ENCODE results near the gene DLG2.

DLG2 gene

DNA sequence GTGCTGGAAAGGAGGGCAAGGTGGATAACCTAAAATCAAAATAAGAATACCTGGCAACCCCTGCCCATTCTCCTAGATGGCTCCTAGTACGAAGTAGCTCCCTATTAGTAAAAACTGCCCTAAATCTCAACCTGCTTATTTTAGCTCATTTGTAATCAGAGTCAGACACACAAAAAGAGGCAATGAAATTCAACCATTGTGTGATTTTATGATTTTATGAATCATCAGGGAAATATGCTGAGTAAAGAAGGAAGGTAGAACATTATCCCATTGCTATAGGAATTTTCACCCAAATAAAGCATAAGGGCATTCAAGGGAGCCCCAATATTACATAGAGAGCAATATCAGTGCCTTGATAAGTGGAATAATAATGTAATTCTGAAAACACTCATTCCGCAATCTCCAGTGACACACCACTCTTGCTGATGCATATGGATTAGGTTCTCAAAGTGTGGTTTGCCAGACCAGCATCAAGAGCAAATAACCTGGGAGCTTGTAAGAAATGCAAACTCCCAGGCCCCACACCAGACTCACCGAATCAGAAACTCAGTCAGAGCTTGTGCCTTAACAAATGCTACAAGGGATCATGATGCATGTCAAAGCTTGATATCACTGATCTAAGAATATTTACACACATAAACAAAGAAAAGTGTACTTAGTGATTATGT lies 789.6 kb downstream of the DLG2 start:
- no peaks in the 10 kb centered on the region for H3K36me3 ChIP-seq (replicated peaks; ENCODE audit: insufficient read depth, low read length)
- H3K9me2 ChIP-seq (replicated peaks; ENCODE audit: insufficient read depth, low read length), result no peaks in the 10 kb centered on the region
- no peak overlapping the region for H3K9ac ChIP-seq (ENCODE audit: low read length)
- H3K27ac ChIP-seq (ENCODE audit: low read length), result no peak overlapping the region
- no peaks in the 10 kb centered on the region for H3F3A ChIP-seq (ENCODE audit: insufficient read depth, low read length)
- no peak for DNase-seq
- H3K4me1 ChIP-seq (ENCODE audit: low read length), result no peaks in the 10 kb centered on the region
- no peak for TF ChIP-seq EZH2 (optimal IDR thresholded peaks at IDR 0.05; ENCODE audit: low read depth, low read length)
- TF ChIP-seq, protein P1, sequence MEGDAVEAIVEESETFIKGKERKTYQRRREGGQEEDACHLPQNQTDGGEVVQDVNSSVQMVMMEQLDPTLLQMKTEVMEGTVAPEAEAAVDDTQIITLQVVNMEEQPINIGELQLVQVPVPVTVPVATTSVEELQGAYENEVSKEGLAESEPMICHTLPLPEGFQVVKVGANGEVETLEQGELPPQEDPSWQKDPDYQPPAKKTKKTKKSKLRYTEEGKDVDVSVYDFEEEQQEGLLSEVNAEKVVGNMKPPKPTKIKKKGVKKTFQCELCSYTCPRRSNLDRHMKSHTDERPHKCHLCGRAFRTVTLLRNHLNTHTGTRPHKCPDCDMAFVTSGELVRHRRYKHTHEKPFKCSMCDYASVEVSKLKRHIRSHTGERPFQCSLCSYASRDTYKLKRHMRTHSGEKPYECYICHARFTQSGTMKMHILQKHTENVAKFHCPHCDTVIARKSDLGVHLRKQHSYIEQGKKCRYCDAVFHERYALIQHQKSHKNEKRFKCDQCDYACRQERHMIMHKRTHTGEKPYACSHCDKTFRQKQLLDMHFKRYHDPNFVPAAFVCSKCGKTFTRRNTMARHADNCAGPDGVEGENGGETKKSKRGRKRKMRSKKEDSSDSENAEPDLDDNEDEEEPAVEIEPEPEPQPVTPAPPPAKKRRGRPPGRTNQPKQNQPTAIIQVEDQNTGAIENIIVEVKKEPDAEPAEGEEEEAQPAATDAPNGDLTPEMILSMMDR (IDR thresholded peaks at IDR 0.05; ENCODE audit: low read length), result no peak
- TF ChIP-seq EZH2phosphoT487 (IDR thresholded peaks at IDR 0.05; ENCODE audit: low read length), result no peak
- H4K20me1 ChIP-seq (ENCODE audit: insufficient read depth, low read length), result no peaks in the 10 kb centered on the region
- no peak overlapping the region for H3K4me3 ChIP-seq (ENCODE audit: low read length)
- no peak overlapping the region for H3K4me2 ChIP-seq (ENCODE audit: low read depth, low read length)
- H2AFZ ChIP-seq (ENCODE audit: low read length), result no peak overlapping the region
- no peaks in the 10 kb centered on the region for H3K9me3 ChIP-seq (replicated peaks; ENCODE audit: insufficient read depth, low read length)
- H3K27me3 ChIP-seq (replicated peaks; ENCODE audit: insufficient read depth, low read length), result no peaks in the 10 kb centered on the region
- H3K79me2 ChIP-seq (ENCODE audit: low read length), result no peaks in the 10 kb centered on the region

DNA sequence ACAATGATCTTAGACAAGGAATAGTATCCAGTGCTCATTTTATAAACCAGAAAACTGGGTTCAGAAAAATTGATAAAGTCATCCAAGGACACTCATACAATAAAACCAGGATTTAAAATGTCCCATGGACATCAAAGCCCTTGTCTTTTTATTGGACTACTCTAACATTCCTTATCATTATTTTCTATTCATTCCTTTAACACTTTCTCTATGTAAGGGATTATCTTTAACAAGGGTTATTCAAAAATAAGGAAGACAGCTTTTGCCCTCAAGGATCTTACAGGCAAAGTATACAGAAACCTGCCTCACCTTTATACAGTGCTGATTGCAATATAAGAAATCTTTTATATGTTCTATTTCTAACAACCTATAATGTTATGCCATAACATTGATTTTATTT lies 790.8 kb downstream of the DLG2 start:
- Histone ChIP-seq H3K9me2 (replicated peaks; ENCODE audit: insufficient read depth, low read length) (no peaks in the 10 kb centered on the region), H3K9me3 (replicated peaks; ENCODE audit: insufficient read depth, low read length) (no peaks in the 10 kb centered on the region), H3K4me3 (ENCODE audit: low read length) (no peak overlapping the region), H3K79me2 (ENCODE audit: low read length) (no peaks in the 10 kb centered on the region), H3F3A (ENCODE audit: insufficient read depth, low read length) (no peaks in the 10 kb centered on the region), H3K9ac (ENCODE audit: low read length) (no peak overlapping the region), H3K36me3 (replicated peaks; ENCODE audit: insufficient read depth, low read length) (no peaks in the 10 kb centered on the region), H2AFZ (ENCODE audit: low read length) (no peak overlapping the region), H3K27me3 (replicated peaks; ENCODE audit: insufficient read depth, low read length) (no peaks in the 10 kb centered on the region), H3K4me2 (ENCODE audit: low read depth, low read length) (no peak overlapping the region), H3K4me1 (ENCODE audit: low read length) (no peaks in the 10 kb centered on the region), H3K27ac (ENCODE audit: low read length) (no peak overlapping the region), H4K20me1 (ENCODE audit: insufficient read depth, low read length) (no peaks in the 10 kb centered on the region)
- DNase-seq, result no peak
- TF ChIP-seq EZH2 (optimal IDR thresholded peaks at IDR 0.05; ENCODE audit: low read depth, low read length), result no peak
- TF ChIP-seq, protein P1 (IDR thresholded peaks at IDR 0.05; ENCODE audit: low read length), result no peak
- no peak for TF ChIP-seq EZH2phosphoT487 (IDR thresholded peaks at IDR 0.05; ENCODE audit: low read length)

GRCh38 chr11:84833488-84834088 lies 793.6 kb downstream of the DLG2 start:
- H3F3A ChIP-seq (ENCODE audit: insufficient read depth, low read length), result no peaks in the 10 kb centered on the region
- H4K20me1 ChIP-seq (ENCODE audit: insufficient read depth, low read length), result no peaks in the 10 kb centered on the region
- no peak overlapping the region for H3K9ac ChIP-seq (ENCODE audit: low read length)
- H3K79me2 ChIP-seq (ENCODE audit: low read length), result no peaks in the 10 kb centered on the region
- H3K4me2 ChIP-seq (ENCODE audit: low read depth, low read length), result no peak overlapping the region
- DNase-seq, result peak; percentile 29
- no peak overlapping the region for H2AFZ ChIP-seq (ENCODE audit: low read length)
- H3K27ac ChIP-seq (ENCODE audit: low read length), result no peak overlapping the region
- TF ChIP-seq EZH2 (optimal IDR thresholded peaks at IDR 0.05; ENCODE audit: low read depth, low read length) (no peak), EZH2phosphoT487 (IDR thresholded peaks at IDR 0.05; ENCODE audit: low read length) (no peak)
- TF ChIP-seq, protein P1 (IDR thresholded peaks at IDR 0.05; ENCODE audit: low read length), result no peak
- H3K9me3 ChIP-seq (replicated peaks; ENCODE audit: insufficient read depth, low read length), result no peaks in the 10 kb centered on the region
- no peak overlapping the region for H3K4me3 ChIP-seq (ENCODE audit: low read length)
- no peaks in the 10 kb centered on the region for H3K4me1 ChIP-seq (ENCODE audit: low read length)
- H3K9me2 ChIP-seq (replicated peaks; ENCODE audit: insufficient read depth, low read length), result no peaks in the 10 kb centered on the region
- no peaks in the 10 kb centered on the region for H3K27me3 ChIP-seq (replicated peaks; ENCODE audit: insufficient read depth, low read length)
- H3K36me3 ChIP-seq (replicated peaks; ENCODE audit: insufficient read depth, low read length), result no peaks in the 10 kb centered on the region

Measured in MM.1S (cell line).